Lower lobe of right lung (tissue), 2 donors: ENCODE results near the gene THUMPD1. TPM values are rescaled to one million over a fixed set of nuclear protein-coding genes. Genes with fewer than 3 reads are reported as not detected.

Experiments
- ATAC-seq, 2 donors: fragments of 200-7000 bp; cut with Tn5 transposase; one replicate each; pipeline ENCODE4 v1.9.1; 2020 to 2022; ENCODE audit warnings: mild to moderate bottlenecking in 2 of 2, moderate library complexity in 2 of 2
- DNase-seq: peaks from one replicate; pipeline ENCODE4 v3.0.0-alpha.2; 2020
- H3K27ac ChIP-seq: fragments of 200-600 bp; one replicate; pipeline ENCODE4 v1.8.0; 2022
- H3K27me3 ChIP-seq: fragments of 200-600 bp; one replicate; pipeline ENCODE4 v1.8.0; 2022; ENCODE audit warnings: low read depth
- H3K36me3 ChIP-seq: fragments of 200-600 bp; one replicate; pipeline ENCODE4 v1.8.0; 2022; ENCODE audit warnings: mild to moderate bottlenecking
- H3K4me1 ChIP-seq: fragments of 200-600 bp; one replicate; pipeline ENCODE4 v1.8.0; 2022
- H3K4me3 ChIP-seq: fragments of 200-600 bp; one replicate; pipeline ENCODE4 v1.8.0; 2022; ENCODE audit warnings: mild to moderate bottlenecking
- H3K9me3 ChIP-seq: fragments of 200-600 bp; one replicate; pipeline ENCODE4 v1.8.0; 2022
- CTCF ChIP-seq: fragments of 200-600 bp; IDR thresholded peaks from one replicate; pipeline ENCODE4 v1.8.0; 2022; ENCODE audit warnings: antibody characterized with exemption, mild to moderate bottlenecking
- intact Hi-C: fragments of 100-400 bp; cut with DNase I; formaldehyde crosslinking; loops from one replicate; pipeline ENCODE4 v1.11.0; 2022
- total RNA-seq: library from RNA; stranded (reverse); fragmentation: NEBNext Ultra II Directional; extraction: Animal tissue kit (Norgen Biotek cat#: 25700); gene quantifications from one replicate; pipeline ENCODE4 v1.2.1, GENCODE V29; 2021
- donor health status: DM: no; HTN: yes; CAD: no; lungs with severe emphysema.

Gene THUMPD1
- total RNA-seq, 1 donor from 2014 or later = 41.3 TPM

GRCh38 chr16:20774703-20775362, 33.2 kb upstream of the THUMPD1 start:
- no peak overlapping the region for H3K27ac ChIP-seq
- intact Hi-C loops = no loop called here
- no peaks in the 10 kb centered on the region for H3K27me3 ChIP-seq
- DNase-seq (peak; percentile 86), ATAC-seq (peak; percentile 96)
- no peaks in the 10 kb centered on the region for H3K9me3 ChIP-seq
- H3K4me3 ChIP-seq = no peak overlapping the region
- no peaks in the 10 kb centered on the region for H3K4me1 ChIP-seq
- peak; percentile 75 for TF ChIP-seq CTCF
- H3K36me3 ChIP-seq = no peaks in the 10 kb centered on the region

GRCh38 chr16:20773679-20774078, 32.1 kb upstream of the THUMPD1 start:
- no peak for ATAC-seq
- no peak overlapping the region for H3K4me3 ChIP-seq
- H3K27ac ChIP-seq = no peak overlapping the region
- H3K36me3 ChIP-seq = no peaks in the 10 kb centered on the region
- no peak for DNase-seq
- intact Hi-C loops = no loop called here
- H3K4me1 ChIP-seq = no peaks in the 10 kb centered on the region
- TF ChIP-seq CTCF = no peak
- no peaks in the 10 kb centered on the region for H3K9me3 ChIP-seq
- H3K27me3 ChIP-seq = no peaks in the 10 kb centered on the region

DNA sequence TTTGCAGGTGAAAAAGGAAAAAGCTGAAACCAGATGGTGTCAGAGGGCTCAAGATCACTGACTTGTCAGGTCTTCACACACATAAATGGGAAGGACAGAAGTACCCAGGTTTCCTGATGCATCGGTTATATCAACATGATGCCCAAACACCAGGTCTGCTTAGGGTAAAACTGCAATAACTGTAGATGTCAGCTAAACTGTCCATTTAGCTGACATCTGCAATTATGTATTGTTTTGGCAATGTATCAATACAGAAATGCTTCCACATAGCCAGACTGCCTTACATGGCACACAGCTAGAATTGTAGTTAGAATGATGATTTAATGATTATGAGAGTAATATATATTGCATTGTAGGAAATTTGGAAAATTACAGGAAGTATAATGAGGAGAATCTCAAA, 27.2 kb upstream of the THUMPD1 start:
- intact Hi-C loops = no loop called here
- H3K27me3 ChIP-seq = no peaks in the 10 kb centered on the region
- no peak for DNase-seq
- no peak for TF ChIP-seq CTCF
- H3K4me1 ChIP-seq = peaks cover 7% of the 10 kb centered on the region
- no peak overlapping the region for H3K27ac ChIP-seq
- H3K4me3 ChIP-seq = no peak overlapping the region
- no peak for ATAC-seq
- H3K36me3 ChIP-seq = no peaks in the 10 kb centered on the region
- H3K9me3 ChIP-seq = no peaks in the 10 kb centered on the region

GRCh38 chr16:20768121-20768520, 26.5 kb upstream of the THUMPD1 start:
- H3K4me1 ChIP-seq = peaks cover 9% of the 10 kb centered on the region
- DNase-seq (no peak), ATAC-seq (no peak)
- intact Hi-C loops = no loop called here
- H3K36me3 ChIP-seq = no peaks in the 10 kb centered on the region
- no peak overlapping the region for H3K27ac ChIP-seq
- H3K4me3 ChIP-seq = no peak overlapping the region
- no peaks in the 10 kb centered on the region for H3K27me3 ChIP-seq
- TF ChIP-seq CTCF = no peak
- H3K9me3 ChIP-seq = no peaks in the 10 kb centered on the region

DNA sequence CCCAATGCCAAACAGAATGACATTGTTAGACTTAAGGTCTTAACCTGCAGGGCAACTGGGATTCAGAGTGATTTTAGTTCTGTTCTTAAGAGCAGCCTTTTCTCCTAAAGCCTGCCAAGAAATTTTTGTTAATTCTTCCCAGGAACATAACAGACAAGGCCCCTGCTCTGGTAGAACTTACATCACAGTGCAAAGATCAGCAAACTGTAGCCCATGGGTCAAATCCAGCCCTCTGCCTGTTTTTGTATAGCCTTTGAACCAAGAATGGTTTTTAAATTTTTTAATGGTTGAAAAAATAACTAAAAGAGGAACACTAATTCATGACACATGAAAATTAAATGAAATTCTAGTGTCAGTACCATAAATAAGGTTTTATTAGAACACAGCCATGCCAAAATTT, 26.0 kb upstream of the THUMPD1 start:
- no peak for DNase-seq
- no peaks in the 10 kb centered on the region for H3K36me3 ChIP-seq
- H3K27me3 ChIP-seq = no peaks in the 10 kb centered on the region
- no peak overlapping the region for H3K27ac ChIP-seq
- ATAC-seq = no peak
- TF ChIP-seq CTCF = no peak
- H3K9me3 ChIP-seq = no peaks in the 10 kb centered on the region
- H3K4me3 ChIP-seq = no peak overlapping the region
- intact Hi-C loops = no loop called here
- H3K4me1 ChIP-seq = peaks cover 11% of the 10 kb centered on the region

DNA sequence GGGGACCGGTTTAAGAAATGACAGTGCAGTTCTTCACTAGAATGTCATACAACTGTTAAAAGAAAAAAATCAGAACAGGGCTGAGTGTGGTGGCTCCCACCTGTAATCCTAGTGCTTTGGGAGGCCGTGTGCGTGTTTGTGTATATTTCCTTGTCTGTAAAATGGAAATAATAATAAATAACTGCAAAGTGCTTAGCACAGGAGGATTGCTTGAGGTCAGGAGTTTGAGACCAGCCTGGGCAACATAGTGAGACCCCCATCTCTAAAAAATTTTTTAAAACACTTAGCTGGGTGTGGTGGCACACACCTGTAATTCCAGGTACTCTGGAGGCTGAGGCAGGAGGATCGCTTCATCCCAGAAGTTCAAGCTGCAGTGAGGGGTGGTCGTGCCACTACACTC, 24.7 kb upstream of the THUMPD1 start:
- H3K36me3 ChIP-seq = no peaks in the 10 kb centered on the region
- TF ChIP-seq CTCF = no peak
- H3K27ac ChIP-seq = no peak overlapping the region
- H3K9me3 ChIP-seq = no peaks in the 10 kb centered on the region
- intact Hi-C loops = no loop called here
- ATAC-seq = no peak
- no peak overlapping the region for H3K4me3 ChIP-seq
- peaks cover 11% of the 10 kb centered on the region for H3K4me1 ChIP-seq
- DNase-seq = no peak
- no peaks in the 10 kb centered on the region for H3K27me3 ChIP-seq
